MCF 10A (cell line): ENCODE data around the gene GREB1. TPM values are rescaled to one million over a fixed set of nuclear protein-coding genes. Genes with fewer than 3 reads are reported as not detected.

ENCODE experiments used
- BruUV-seq: library from RNA; stranded (reverse); fragments of 400-500 nt; replicated peaks from 2 replicates; lab custom pipeline; 2021; lab: Mats Ljungman, UMichigan
- CTCF ChIA-PET: fragments of 300-600 bp; sonication (Branson Sonifier 250); formaldehyde crosslinking; extraction: SDS; loops from one replicate; lab custom pipeline; 2021; ENCODE audit warnings: antibody characterized with exemption, inconsistent platforms; lab: Yijun Ruan, JAX
- POLR2A ChIA-PET: fragments of 300-600, 350-650 bp; sonication (Branson Sonifier 250); formaldehyde crosslinking; extraction: SDS; loops from one replicate; lab custom pipeline; 2020; ENCODE audit warnings: antibody characterized with exemption, inconsistent platforms; lab: Yijun Ruan, JAX
- DNase-seq: peaks from one replicate; pipeline ENCODE4 v3.0.0-alpha.2; 2018; ENCODE audit not compliant: unreplicated experiment
- H3K27ac Mint-ChIP-seq: one replicate; pipeline ENCODE4 v1.8.0; 2022; ENCODE audit warnings: mild to moderate bottlenecking, low read depth, mixed read lengths; ENCODE audit not compliant: unreplicated experiment
- H3K27me3 Mint-ChIP-seq: one replicate; pipeline ENCODE4 v1.8.0; 2022; ENCODE audit warnings: mixed read lengths; ENCODE audit not compliant: insufficient read depth, unreplicated experiment
- H3K36me3 Mint-ChIP-seq: one replicate; pipeline ENCODE4 v1.8.0; 2022; ENCODE audit warnings: mild to moderate bottlenecking, moderate library complexity, mixed read lengths; ENCODE audit not compliant: insufficient read depth, unreplicated experiment
- H3K4me1 Mint-ChIP-seq: one replicate; pipeline ENCODE4 v1.8.0; 2022; ENCODE audit warnings: mixed read lengths; ENCODE audit not compliant: insufficient read depth, unreplicated experiment
- H3K4me3 Mint-ChIP-seq: one replicate; pipeline ENCODE4 v1.8.0; 2022; ENCODE audit warnings: mild to moderate bottlenecking, moderate library complexity, mixed read lengths; ENCODE audit not compliant: unreplicated experiment
- H3K9me3 Mint-ChIP-seq: one replicate; pipeline ENCODE4 v1.8.0; 2022; ENCODE audit warnings: mixed read lengths; ENCODE audit not compliant: unreplicated experiment
- CTCF ChIP-seq: fragments of 200-600 bp; IDR thresholded peaks from one replicate; pipeline ENCODE4 v1.8.0; 2022; ENCODE audit warnings: antibody characterized with exemption, mild to moderate bottlenecking; ENCODE audit not compliant: unreplicated experiment
- intact Hi-C: fragments of 100-400 bp; cut with micrococcal nuclease; formaldehyde crosslinking; loops from 2 replicates; pipeline ENCODE4 v1.14.1; 2022
- total RNA-seq: library from RNA; stranded (reverse); gene quantifications from 2 replicates; pipeline ENCODE4 v1.2.3, GENCODE V29; 2022

Gene GREB1
- total RNA-seq, 1 experiment from 2014 or later, result 1.7 TPM

- CTCF ChIA-PET, result interaction anchor here (1.4 kb wide), 1 partner anchor 11 kb away, joined by 4 read pairs; no protein-coding TSS in a partner anchor
- Mint-ChIP-seq H3K36me3 (no peaks in the 10 kb centered on the region), H3K9me3 (no peaks in the 10 kb centered on the region), H3K27ac (no peak within 1 kb of the TSS), H3K4me3 (no peak within 1 kb of the TSS), H3K4me1 (peaks cover 5% of the 10 kb centered on the region), H3K27me3 (peaks cover 5% of the 10 kb centered on the region)
- intact Hi-C loops, result no loop called here
- BruUV-seq, result no TSS peak
- POLR2A ChIA-PET, result interaction anchor here (1.1 kb wide), 1 partner anchor 14 kb away, joined by 3 read pairs; no protein-coding TSS in a partner anchor
- TF ChIP-seq CTCF, result no peak
- DNase-seq, result no peak
Measured at GRCh38 chr2:11669454-11670291, 135.8 kb downstream of the GREB1 start, which contains the start of gene NTSR2. TSS of gene NTSR2 (minus strand) at chr2:11670195. CDS start at chr2:11670129, 66 bp downstream.

- BruUV-seq, result no TSS peak
Measured at GRCh38 chr2:11672407-11672806, 138.6 kb downstream of the GREB1 start.

GRCh38 chr2:11674983-11675382 is 141.1 kb downstream of the GREB1 start:
- ChIA-PET POLR2A (no interaction called here), CTCF (interaction anchor here (1.2 kb wide), 1 partner anchor 9 kb away, joined by 7 read pairs; no protein-coding TSS in a partner anchor)
- Mint-ChIP-seq H3K27ac (no peak overlapping the region), H3K4me3 (no peak overlapping the region), H3K36me3 (no peaks in the 10 kb centered on the region), H3K27me3 (peaks cover 12% of the 10 kb centered on the region), H3K9me3 (no peaks in the 10 kb centered on the region), H3K4me1 (peaks cover 5% of the 10 kb centered on the region)
- intact Hi-C loops, result no loop called here
- no peak for TF ChIP-seq CTCF
- no TSS peak for BruUV-seq
- no peak for DNase-seq

More at GRCh38 chr2:11672407-11672806, 138.6 kb downstream of the GREB1 start:
- intact Hi-C loops, result no loop called here
- no peak for DNase-seq
- H3K4me1 Mint-ChIP-seq, result peaks cover 10% of the 10 kb centered on the region
- H3K27ac Mint-ChIP-seq, result no peak overlapping the region
- peaks cover 12% of the 10 kb centered on the region for H3K27me3 Mint-ChIP-seq
- no peak for TF ChIP-seq CTCF
- ChIA-PET POLR2A (no interaction called here), CTCF (interaction anchor here (0.6 to 1.9 kb wide), 3 partner anchors 9 to 15 kb away, joined by 3 to 5 read pairs (median 3); no protein-coding TSS in a partner anchor)
- H3K9me3 Mint-ChIP-seq, result no peaks in the 10 kb centered on the region
- no peak overlapping the region for H3K4me3 Mint-ChIP-seq
- H3K36me3 Mint-ChIP-seq, result no peaks in the 10 kb centered on the region

GRCh38 chr2:11675423-11676112 is 141.7 kb downstream of the GREB1 start:
- DNase-seq, result no peak
- POLR2A ChIA-PET, result interaction anchor here (0.7 kb wide), 2 partner anchors 18 to 44 kb away, joined by 4 to 5 read pairs; no protein-coding TSS in a partner anchor
- TF ChIP-seq CTCF, result no peak
- no peaks in the 10 kb centered on the region for H3K9me3 Mint-ChIP-seq
- peaks cover 12% of the 10 kb centered on the region for H3K27me3 Mint-ChIP-seq
- H3K4me1 Mint-ChIP-seq, result peaks cover 10% of the 10 kb centered on the region
- intact Hi-C loops, result no loop called here
- CTCF ChIA-PET, result no interaction called here
- BruUV-seq, result no TSS peak
- no peaks in the 10 kb centered on the region for H3K36me3 Mint-ChIP-seq
- H3K4me3 Mint-ChIP-seq, result no peak overlapping the region
- no peak overlapping the region for H3K27ac Mint-ChIP-seq
